Left renal pelvis (tissue), 4 donors: ENCODE data around the gene TRIM49. TPM values are rescaled to one million over a fixed set of nuclear protein-coding genes. Genes with fewer than 3 reads are reported as not detected.
"Not testable (repeated sequence)": the region's sequence is repeated elsewhere in the genome, so short reads cannot be mapped to it uniquely, and the experiment has no call there.

ENCODE experiments used
- DNase-seq, 4 donors: peaks; one replicate each; pipeline ENCODE4 v3.0.0-alpha.2; 2013; ENCODE audit warnings: low read depth in 4 of 4, low spot score in 3 of 4
- polyA plus RNA-seq, 4 donors: library from polyadenylated mRNA; unstranded; fragments of 120-200 nt; gene quantifications; one replicate each; pipeline ENCODE4 v1.2.1, GENCODE V29; 2013; ENCODE audit not compliant: insufficient read length in 4 of 4

The TRIM49 gene, protein sequence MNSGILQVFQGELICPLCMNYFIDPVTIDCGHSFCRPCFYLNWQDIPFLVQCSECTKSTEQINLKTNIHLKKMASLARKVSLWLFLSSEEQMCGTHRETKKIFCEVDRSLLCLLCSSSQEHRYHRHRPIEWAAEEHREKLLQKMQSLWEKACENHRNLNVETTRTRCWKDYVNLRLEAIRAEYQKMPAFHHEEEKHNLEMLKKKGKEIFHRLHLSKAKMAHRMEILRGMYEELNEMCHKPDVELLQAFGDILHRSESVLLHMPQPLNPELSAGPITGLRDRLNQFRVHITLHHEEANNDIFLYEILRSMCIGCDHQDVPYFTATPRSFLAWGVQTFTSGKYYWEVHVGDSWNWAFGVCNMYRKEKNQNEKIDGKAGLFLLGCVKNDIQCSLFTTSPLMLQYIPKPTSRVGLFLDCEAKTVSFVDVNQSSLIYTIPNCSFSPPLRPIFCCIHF
- polyA plus RNA-seq = not detected

DNA sequence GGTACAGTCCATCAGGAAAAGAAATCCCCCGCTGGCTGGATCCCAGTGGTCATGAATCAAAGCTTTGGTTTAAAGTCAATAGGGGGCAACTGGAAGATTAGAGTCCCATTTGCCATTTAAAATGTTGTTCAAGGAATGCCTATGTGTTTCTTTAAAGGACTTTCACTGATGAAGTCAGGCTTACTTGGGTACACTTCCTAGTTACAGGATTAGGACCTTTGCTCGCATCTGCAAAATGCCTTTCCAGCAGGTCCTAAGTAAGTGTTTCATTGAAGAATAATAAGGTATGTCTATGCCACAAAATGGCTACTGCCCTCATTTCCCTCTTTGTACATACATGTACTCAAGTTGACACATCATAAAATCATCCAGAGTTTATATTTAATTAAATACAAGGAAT is at the start of gene TRIM49:
TRIM49 (minus strand) TSS at position 101 of the 400 bp plus-strand sequence. CDS start 4,106 bp downstream, outside the sequence.
- DNase-seq = not testable (repeated sequence)

DNA sequence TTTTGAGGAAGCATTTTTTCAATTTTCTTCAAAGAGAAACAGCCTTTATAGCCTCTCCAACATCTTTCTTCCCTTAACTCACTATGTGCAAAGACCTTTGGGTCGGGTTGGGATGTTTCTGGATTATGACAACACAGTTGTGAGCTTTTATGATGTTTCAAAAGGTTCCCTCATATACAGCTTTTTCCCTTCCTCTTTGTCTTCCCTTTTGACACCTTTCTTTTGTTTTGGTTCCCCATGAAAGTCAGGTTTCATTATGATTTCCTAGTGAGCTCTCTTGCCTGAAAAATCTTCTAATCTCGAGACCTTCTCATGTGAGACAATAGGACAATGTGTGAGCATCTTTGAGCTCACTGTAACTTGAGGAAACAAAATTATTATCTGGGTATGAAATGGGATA is 18.3 kb upstream of the TRIM49 start:
- DNase-seq = not testable (repeated sequence)

DNA sequence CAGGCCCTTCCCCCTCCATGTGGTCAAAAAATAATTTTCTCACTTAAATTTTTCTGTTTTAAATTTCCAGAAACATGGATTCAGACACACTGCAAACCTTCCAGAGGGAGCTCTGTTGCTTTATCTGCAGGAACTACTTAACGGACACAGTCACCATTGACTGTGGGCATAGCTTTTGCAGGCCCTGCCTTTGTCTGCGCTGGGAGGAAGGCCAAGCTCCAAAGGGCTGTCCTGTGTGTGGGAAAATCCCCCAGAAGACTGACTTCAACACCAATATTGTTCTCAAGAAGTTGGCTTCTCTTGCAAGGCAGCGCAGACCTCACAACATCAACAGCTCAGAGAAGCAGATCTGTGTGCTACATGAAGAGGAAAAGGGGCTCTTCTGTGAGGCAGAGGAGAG is 11.6 kb upstream of the TRIM49 start:
- not testable (repeated sequence) for DNase-seq

DNA sequence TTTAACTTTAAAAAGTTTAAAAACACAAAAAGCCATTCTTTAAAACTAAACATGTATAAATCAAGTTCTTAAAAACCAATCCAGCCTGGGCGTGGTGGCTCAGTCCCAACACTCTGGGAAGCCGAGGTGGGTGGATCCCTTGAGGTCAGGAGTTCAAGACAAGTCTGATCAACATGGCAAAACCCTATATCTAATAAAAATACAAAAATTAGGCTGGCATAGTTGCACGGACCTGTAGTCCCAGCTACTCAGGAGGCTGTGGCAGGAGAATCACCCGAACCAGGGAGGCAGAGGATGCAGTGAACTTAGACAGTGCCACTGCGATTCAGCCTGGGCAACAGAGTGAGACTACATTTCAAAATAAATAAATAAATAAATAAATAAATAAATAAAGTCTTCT is 5.2 kb upstream of the TRIM49 start:
- not testable (repeated sequence) for DNase-seq

DNA sequence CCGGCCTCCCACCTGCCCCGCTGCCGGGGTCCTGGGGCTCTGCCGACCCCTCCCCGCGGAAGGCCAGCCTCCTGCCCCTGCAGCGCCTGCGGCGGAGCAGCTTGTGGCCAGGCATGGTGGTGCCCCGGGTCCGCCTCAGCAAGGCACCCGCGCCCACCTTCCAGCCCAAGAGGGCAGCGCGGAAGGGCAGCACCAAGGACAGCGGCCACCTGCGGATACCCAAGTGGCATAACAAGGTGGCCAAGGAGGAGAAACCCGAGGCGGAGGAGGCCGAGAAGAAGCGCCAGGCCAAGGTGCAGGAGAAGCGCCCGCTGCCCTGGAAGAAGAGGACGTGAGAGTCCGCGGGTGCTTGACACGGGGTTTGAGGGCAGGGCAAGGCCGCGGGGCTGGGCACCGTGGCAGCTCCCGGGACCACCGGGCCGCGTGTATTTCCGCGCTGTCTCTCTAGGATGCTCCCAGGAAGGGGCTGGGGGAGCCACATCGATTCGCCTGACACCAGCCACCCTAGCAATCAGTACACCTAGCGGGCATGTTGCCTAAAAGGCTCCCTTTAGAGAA is 20.8 kb downstream of the TRIM49 start:
- not testable (repeated sequence) for DNase-seq

DNA sequence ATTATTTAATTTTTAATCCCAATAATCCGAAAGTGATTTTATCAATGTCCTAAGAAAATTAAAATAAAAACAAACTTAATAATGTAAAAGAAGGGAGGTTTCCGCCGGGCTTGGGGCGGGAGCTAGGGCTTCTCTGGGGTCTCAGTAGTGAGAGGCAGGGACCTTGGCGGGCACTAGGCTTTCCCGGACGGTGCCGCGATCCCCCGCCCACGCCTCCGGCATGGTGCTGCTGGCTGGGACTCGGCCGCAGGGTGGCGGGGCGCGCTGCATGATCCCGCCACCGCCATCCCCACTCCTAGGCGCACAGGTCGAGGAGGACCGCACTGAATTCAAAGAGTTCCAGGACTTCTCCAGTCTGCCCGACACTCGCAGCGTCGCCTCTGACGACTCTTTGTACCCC is 22.6 kb downstream of the TRIM49 start:
- not testable (repeated sequence) for DNase-seq

DNA sequence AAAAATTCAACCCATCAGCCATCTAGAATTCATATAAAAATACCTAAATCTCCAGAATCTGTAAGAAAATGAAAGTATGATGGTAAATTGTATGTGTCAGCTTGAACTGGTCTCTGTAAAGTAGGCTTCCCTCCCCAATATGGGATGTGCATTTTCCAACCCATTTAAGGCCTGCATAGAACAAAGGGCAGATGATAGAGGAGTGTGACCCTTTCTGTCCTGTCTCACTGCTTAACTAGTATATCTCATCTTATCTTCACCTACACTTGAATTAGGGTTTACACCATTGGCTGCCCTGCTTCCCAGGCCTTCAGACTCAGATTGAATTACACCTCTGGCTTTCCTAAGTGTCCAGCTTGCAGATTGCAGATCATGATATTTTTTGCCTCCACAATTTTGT is 57.6 kb downstream of the TRIM49 start:
- not testable (repeated sequence) for DNase-seq

Other genes with a start within 250 kb of the TRIM49 start
- not detected for gene TRIM77, start 98.3 kb downstream of the TRIM49 start, polyA plus RNA-seq
- gene TRIM64B, start 69.9 kb upstream of the TRIM49 start, polyA plus RNA-seq = under 1 TPM in 1 of 4 donors, not detected in 3; 0.08 TPM
- not detected for gene TRIM49D1, start 113.7 kb upstream of the TRIM49 start, polyA plus RNA-seq
- not detected for gene TRIM49D2, start 115.5 kb upstream of the TRIM49 start, polyA plus RNA-seq
- gene TRIM64, start 157.5 kb upstream of the TRIM49 start, polyA plus RNA-seq = not detected
- not detected for gene TRIM49C, start 222.5 kb upstream of the TRIM49 start, polyA plus RNA-seq